ENCODE results near the gene IGSF21.

IGSF21 gene

GRCh38 chr1:18091660-18092446 is 15.7 kb upstream of the IGSF21 start:
- TF ChIP-seq CTCF (IDR thresholded peaks at IDR 0.05; ENCODE audit: low read depth, low read length), result no peak
- H3K9me3 ChIP-seq (ENCODE audit: severe bottlenecking), result no peaks in the 10 kb centered on the region
- no peak overlapping the region for H3K4me3 ChIP-seq (ENCODE audit: low read depth, low read length)
- H3K27ac ChIP-seq, result no peak overlapping the region
- no peak for DNase-seq
- H3K36me3 ChIP-seq, result no peaks in the 10 kb centered on the region
- H3K27me3 ChIP-seq (ENCODE audit: insufficient read depth, low read depth, severe bottlenecking), result no peaks in the 10 kb centered on the region

- no peaks in the 10 kb centered on the region for H3K36me3 ChIP-seq
- no peak overlapping the region for H3K27ac ChIP-seq
- no peaks in the 10 kb centered on the region for H3K27me3 ChIP-seq (ENCODE audit: insufficient read depth, low read depth, severe bottlenecking)
- no peak for DNase-seq
- H3K4me3 ChIP-seq (ENCODE audit: low read depth, low read length), result no peak overlapping the region
- no peak for TF ChIP-seq CTCF (IDR thresholded peaks at IDR 0.05; ENCODE audit: low read depth, low read length)
- H3K9me3 ChIP-seq (ENCODE audit: severe bottlenecking), result no peaks in the 10 kb centered on the region
Observed at GRCh38 chr1:18093193-18093592, 14.4 kb upstream of the IGSF21 start.

- TF ChIP-seq CTCF (IDR thresholded peaks at IDR 0.05; ENCODE audit: low read depth, low read length), result no peak
- Histone ChIP-seq H3K27ac (no peak overlapping the region), H3K9me3 (ENCODE audit: severe bottlenecking) (peaks cover 3% of the 10 kb centered on the region), H3K36me3 (no peaks in the 10 kb centered on the region), H3K27me3 (ENCODE audit: insufficient read depth, low read depth, severe bottlenecking) (no peaks in the 10 kb centered on the region), H3K4me3 (ENCODE audit: low read depth, low read length) (no peak overlapping the region)
- no peak for DNase-seq
Observed at GRCh38 chr1:18093646-18094045, 14.0 kb upstream of the IGSF21 start.

GRCh38 chr1:18094096-18094495 is 13.5 kb upstream of the IGSF21 start:
- H3K27me3 ChIP-seq (ENCODE audit: insufficient read depth, low read depth, severe bottlenecking), result no peaks in the 10 kb centered on the region
- no peak for TF ChIP-seq CTCF (IDR thresholded peaks at IDR 0.05; ENCODE audit: low read depth, low read length)
- DNase-seq, result no peak
- H3K36me3 ChIP-seq, result no peaks in the 10 kb centered on the region
- H3K9me3 ChIP-seq (ENCODE audit: severe bottlenecking), result peaks cover 3% of the 10 kb centered on the region
- H3K4me3 ChIP-seq (ENCODE audit: low read depth, low read length), result no peak overlapping the region
- no peak overlapping the region for H3K27ac ChIP-seq

- Histone ChIP-seq H3K36me3 (no peaks in the 10 kb centered on the region), H3K4me3 (ENCODE audit: low read depth, low read length) (no peak overlapping the region), H3K27me3 (ENCODE audit: insufficient read depth, low read depth, severe bottlenecking) (no peaks in the 10 kb centered on the region), H3K9me3 (ENCODE audit: severe bottlenecking) (peaks cover 3% of the 10 kb centered on the region), H3K27ac (no peak overlapping the region)
- no peak for DNase-seq
- no peak for TF ChIP-seq CTCF (IDR thresholded peaks at IDR 0.05; ENCODE audit: low read depth, low read length)
Observed at GRCh38 chr1:18097206-18097605, 10.4 kb upstream of the IGSF21 start.

GRCh38 chr1:18099026-18099425 is 8.6 kb upstream of the IGSF21 start:
- H3K36me3 ChIP-seq, result no peaks in the 10 kb centered on the region
- H3K27me3 ChIP-seq (ENCODE audit: insufficient read depth, low read depth, severe bottlenecking), result no peaks in the 10 kb centered on the region
- no peak overlapping the region for H3K4me3 ChIP-seq (ENCODE audit: low read depth, low read length)
- peak overlapping the region; percentile 39 for H3K27ac ChIP-seq
- peaks cover 3% of the 10 kb centered on the region for H3K9me3 ChIP-seq (ENCODE audit: severe bottlenecking)
- no peak for DNase-seq
- TF ChIP-seq CTCF (IDR thresholded peaks at IDR 0.05; ENCODE audit: low read depth, low read length), result no peak

Data from WERI-Rb-1 (cell line).